GM21381 (cell line): Measurements from ENCODE around the gene RNF169.
A peak's percentile ranks its signal among the peaks of the same experiment; 100 is the strongest.

Experiments used
- ATAC-seq: cut with Tn5 transposase; IDR thresholded peaks from one replicate; pipeline ENCODE4 v1.9.1; 2021; ENCODE audit warnings: mild to moderate bottlenecking, moderate library complexity; ENCODE audit not compliant: unreplicated experiment

RNF169 gene

DNA sequence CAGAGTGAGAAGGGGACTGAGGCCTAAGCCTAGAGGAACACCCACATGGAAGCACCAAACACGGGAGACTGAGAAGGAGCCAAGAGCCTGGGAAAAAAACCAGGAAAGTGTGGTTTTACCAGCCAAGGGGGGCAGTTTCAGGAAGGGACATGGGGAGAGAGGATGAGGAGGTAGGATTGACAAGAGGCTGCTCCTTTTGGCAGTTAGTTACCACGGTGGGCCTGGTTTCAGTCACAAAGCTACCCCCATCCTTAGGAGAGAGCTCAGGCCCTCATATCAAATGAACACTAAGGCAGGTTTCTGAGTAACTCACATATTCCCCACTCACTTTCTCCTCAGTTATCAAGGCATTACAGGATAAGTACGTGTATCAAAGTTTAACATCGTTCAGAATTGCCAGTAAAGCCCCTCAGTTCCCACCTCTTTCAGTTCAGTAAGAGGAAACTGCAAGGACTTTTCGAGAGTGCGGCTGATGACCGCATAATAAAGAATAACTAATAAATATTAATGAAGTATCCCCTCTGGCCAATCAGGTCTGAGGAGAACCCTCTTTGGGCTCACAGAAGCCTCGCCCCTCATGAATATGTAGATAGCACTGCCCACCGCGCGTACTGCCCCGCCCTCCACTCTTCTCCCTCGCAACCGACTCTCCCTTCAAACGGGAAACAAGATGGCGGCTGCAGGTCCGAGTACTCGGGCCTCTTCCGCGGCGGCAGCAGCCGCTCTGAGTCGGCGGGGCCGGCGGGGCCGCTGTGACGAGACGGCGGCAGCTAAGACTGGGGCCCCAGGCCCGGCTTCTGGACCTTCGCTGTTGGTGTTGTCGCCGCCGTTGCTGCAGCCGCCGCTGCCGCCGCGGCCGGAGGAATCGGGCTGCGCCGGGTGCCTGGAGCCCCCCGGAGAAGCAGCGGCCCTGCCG is at the start of gene RNF169:
TSS of gene RNF169 (plus strand) at position 639 of the 916 bp plus-strand sequence. CDS start at position 671, 32 bp downstream.
- ATAC-seq, result peak; percentile 96

GRCh38 chr11:74699615-74700396 is 48.8 kb upstream of the RNF169 start:
- ATAC-seq, result no peak

DNA sequence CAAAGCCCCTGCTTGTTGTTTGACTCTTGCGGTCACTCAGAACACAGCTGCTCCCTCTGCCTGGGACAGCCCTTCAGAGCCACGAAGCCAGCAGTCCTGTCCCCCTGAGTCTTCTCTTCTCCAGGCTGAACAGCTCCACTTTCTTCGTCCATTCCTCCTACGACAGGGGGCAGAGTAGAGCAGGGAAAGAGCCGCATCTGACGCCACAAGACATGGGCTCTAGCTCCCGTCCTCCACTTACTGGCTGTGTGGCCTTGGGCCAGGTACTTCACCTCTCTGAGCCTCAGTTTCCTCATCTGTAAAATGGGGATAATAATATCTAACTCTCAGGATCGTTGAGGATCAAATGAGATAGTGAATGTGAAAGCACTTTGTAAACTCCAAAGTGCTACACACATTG is 47.3 kb upstream of the RNF169 start:
- no peak for ATAC-seq

DNA sequence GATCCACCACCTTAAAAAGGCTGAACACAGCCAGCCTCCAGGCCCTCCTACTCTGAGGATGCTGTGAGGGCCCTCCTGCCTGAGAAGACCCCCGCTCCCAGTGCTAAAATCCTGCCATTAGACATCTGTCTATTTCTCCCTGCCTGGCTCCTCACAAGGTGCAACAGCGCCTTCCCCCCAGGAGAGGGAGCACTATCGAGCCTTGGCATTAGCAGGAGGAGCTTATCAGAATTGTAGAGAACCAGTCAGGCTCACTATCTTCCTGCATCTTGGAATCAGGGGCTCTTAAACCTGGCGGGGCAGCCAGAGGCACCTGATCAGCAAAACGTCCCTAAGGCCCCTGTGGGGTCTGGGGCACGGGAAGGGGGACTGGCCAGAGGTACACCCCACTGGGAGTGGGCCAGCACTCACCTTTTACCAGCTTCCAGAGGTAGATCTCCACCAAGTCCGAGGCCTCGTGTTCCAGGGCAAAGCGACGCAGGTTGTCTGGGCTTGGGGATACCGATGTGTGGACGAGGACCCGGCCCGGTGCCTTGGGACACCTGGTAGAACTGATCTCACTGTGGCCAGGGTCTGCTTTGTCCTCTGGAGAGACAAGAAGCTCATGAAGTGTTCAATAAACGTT is 46.2 kb upstream of the RNF169 start:
- peak; percentile 77 for ATAC-seq

GRCh38 chr11:74703211-74703610 is 45.4 kb upstream of the RNF169 start:
- ATAC-seq, result no peak

GRCh38 chr11:74707182-74707581 is 41.5 kb upstream of the RNF169 start:
- ATAC-seq, result no peak

GRCh38 chr11:74707602-74708510 is 40.8 kb upstream of the RNF169 start:
- no peak for ATAC-seq

DNA sequence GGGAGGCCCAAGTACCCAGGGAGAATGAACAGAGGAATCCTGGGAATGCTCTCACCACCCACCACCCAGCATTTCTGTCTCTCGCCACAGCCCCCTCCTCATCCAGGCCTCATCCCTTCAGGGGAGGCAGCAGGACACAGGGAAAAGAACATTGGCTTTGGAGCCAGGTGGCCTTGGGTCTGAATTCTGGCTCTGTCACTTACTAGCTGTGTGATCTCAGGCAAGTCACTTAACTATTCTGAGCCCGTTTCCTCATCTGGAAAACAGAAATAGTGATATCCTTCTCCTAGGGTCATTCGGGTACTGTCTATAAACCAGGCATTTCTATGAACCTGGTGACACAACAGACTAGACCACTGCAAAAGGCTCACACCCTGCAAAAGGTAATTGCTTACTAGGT is 39.5 kb upstream of the RNF169 start:
- ATAC-seq, result no peak

DNA sequence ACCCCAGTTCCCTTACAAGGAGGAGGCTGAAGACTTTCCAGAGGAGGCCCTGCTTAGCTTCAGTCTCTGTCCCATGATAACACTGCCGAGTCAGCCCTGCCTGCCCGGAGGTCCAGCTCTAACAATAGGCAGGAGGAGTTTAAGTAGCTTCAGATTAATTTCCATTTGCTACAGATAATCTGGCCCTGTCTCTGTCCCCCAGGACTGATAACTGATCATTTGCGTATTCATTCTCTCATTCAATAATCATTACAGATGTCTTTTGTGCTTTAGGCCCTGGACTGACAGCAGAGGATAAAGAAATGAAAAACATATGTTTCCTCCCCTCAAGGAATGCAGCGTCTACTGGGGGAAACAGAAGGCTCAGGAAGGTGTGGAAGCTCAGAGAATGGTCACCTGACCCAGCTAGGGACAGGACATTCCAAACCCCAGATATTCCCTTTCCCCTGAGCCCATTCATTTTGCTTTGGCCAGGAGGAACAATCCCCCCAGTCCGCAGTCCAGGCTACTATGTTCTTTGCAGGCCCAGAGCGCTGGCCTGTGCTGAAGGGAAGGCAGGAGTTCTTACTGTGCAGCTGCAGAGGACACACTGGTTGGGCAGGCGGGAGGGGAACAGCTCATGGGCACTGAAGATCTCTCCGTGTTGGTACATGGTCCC is 38.2 kb upstream of the RNF169 start:
- ATAC-seq, result no peak

DNA sequence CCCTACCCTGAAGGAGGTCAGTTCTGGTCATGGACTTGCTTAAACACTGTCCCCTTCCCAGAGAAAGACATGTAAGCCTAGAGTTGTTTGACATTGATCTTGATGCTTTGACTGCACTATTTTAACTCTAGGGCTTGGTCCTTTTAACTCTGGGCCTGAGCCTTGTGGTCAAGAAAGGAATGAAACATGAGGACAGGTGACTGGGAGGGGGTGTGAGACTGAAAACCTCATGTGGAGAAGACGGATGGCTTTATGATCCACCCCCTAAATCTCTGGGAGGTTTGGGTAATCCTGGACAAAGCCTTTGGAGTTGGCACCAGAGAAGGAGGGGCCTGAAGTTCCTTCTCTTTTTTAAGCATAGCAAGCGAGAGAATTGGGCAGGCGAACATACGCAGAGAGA is 35.0 kb upstream of the RNF169 start:
- no peak for ATAC-seq

GRCh38 chr11:74714904-74715303 is 33.7 kb upstream of the RNF169 start:
- ATAC-seq, result no peak

- ATAC-seq, result no peak
Observed at GRCh38 chr11:74717221-74717969, 31.3 kb upstream of the RNF169 start.

DNA sequence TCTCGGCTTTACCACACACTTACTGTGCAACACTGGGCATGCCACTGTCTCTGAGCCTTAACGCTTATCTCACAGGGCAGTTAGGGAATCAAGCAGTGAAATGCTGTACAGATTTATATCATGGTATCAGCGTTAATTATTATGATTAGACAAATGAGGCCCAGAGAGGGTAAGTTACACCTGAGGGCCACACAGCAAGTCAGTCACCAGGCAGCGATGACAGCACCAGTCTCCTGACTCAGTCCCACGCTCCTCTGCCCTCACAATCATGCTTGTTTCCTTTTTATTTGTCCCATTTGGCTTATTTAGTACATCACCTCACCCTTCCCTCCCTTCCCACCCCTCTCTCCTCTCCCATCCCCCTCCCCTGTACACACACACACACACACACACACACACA is 29.6 kb upstream of the RNF169 start:
- no peak for ATAC-seq

DNA sequence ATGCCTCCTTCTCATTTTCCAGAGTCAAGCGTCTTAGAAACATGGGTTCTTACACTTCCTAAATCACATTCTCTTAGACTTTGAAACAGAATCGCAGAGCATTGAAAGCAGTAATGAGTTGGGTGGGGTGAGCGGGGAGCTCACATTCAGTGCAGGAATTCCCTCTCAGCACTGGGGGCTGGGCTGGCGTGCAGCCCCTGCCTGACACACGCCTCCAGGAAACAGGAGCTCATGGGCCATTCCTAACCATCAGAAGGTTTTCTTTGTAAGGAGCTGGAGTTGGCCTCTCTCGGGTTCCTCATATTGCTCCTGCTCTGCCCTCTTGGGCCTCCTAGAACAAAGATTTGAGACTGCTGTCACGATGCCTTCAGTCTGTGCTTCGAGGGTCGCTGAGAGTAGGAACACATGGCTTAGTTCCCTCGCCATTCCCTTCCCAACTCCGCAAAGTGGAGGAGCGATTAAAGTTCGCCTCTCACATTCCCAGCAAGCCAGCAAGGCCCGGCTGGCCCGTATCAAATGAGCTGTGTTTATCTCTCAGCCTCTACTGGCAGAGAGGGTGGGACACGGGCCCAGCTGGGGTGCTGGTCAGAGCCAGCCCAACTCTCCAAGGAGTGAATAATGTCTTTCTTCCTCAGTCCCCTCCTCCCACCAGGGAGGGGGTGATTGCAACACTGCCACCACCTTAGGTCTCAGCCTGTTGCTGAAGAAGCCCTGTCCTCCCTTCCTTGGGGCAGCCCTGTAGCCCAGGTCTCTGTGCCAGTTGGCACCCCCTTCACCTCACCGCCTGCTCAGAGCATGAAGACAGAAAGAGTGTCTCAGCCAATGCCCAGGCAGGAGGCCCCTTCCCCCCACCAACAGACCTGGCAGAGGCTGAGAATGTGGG is 27.8 kb upstream of the RNF169 start:
- ATAC-seq, result no peak

GRCh38 chr11:74721479-74721835 is 27.2 kb upstream of the RNF169 start:
- ATAC-seq, result no peak

- no peak for ATAC-seq
Observed at GRCh38 chr11:74723511-74723910, 25.1 kb upstream of the RNF169 start.

DNA sequence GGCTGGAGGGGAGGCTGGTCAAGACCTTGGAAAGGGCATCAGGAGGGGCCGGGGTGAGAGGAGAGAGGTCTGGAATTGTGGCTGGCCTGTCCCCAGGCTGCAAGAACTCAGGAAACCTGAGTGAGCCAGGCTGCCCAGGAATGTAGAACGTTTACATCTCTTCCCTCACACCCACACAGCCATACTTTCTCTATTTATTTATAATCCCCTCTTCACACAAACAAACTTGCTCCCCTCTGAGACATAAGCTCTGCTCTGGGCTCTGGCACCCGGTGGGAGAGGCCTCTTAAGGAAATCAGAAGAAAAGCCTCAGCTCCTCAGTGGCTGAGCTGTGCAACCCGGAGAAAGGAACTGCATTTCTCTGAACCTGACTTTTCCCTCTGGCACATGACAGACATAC is 22.9 kb upstream of the RNF169 start:
- ATAC-seq, result no peak

DNA sequence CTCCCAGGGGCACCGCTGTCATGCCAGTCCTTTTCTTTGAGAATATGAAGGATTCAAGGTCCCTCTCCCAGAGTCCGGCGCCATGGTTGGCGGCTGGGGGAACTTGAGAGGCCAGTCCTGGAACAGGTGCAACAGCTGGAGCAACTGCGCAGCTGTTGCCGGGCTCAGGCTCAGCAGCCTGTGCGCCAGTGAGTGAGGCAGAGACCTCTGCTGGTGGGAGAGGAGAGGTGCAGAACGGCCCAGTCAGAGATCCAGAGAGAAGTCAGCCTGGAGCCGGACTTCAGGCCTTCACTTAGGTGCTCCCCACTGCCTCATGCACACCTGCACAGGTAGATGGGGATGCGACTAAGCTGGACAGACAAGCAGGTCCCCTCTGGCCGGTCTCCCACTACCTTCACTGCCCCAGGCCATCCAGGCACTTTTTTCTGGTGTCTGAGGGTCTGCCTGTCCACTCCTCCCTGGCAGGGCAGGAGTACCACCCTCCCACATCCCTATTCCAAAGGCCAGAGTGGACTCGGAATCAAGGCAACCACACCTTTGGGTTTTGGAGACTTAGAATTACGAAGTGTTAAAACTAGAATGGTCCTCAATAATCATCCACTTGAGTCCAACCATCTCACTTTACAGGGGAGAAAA is 22.0 kb upstream of the RNF169 start:
- ATAC-seq, result peak; percentile 74
